ENCODE results near the gene SDE2.
"Not testable (repeated sequence)": the region's sequence is repeated elsewhere in the genome, so short reads cannot be mapped to it uniquely, and the experiment has no call there.

SDE2 gene

GRCh38 chr1:225973158-225973557 lies 26.0 kb downstream of the SDE2 start:
- no peak for FAIRE-seq

GRCh38 chr1:225972344-225973152 lies 26.6 kb downstream of the SDE2 start:
- FAIRE-seq: no peak

- not testable (repeated sequence) for FAIRE-seq
Observed at GRCh38 chr1:225970592-225971157, 28.5 kb downstream of the SDE2 start.

GRCh38 chr1:225969751-225970150 lies 29.4 kb downstream of the SDE2 start:
- FAIRE-seq: not testable (repeated sequence)

DNA sequence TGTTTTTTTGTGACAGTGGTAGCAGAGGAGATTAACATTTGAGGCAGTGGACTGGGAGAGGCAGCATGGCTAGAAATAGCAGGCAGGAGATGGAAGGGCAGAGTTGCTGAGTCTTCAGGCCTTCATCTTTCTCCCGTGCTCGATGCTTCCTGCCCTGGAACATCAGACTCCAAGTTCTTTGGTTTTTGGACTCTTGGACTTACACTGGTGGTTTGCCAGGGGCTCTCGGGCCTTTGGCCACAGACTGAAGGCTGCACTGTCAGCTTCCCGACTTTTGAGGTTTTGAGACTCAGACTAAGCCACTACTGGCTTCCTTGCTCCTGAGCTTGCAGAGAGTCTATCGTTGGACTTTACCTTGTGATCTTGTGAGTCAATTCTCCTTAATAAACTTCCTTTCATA lies 33.9 kb downstream of the SDE2 start:
- no peak for FAIRE-seq

DNA sequence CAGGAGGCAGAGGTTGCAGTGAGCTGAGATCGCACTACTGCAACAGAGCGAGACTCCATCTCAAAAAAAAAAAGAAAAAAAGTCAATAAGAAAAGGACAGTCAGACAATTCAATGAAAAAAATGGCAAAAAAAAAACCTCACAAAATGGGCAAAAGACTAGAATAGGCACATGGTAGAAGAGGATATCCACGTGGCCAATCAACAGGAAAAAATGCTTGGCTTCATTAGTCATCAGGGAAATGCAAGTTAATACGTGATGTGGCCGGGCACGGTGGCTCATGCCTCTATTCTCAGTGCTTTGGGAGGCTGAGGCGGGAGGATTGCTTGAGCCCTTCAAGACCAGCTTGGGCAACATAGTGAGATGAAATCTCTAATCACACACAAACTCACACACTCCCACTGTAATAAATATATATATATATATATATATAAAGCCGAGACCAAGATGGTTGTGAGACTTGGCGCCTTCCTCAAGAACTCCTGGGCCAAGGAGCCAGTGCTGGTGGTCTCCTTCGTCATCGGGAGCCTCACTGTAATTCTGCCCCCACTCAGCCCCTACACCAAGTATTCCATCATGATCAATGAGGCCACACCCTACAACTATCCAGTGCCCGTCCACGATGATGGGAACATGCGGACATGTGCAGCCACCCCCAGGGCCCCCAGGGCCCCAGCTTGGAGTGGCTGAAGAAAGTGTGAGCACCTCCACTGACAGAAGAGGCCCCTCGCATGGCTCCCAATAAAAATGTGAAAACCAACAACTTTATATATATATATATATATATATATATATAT lies 35.2 kb downstream of the SDE2 start:
- no peak for FAIRE-seq

DNA sequence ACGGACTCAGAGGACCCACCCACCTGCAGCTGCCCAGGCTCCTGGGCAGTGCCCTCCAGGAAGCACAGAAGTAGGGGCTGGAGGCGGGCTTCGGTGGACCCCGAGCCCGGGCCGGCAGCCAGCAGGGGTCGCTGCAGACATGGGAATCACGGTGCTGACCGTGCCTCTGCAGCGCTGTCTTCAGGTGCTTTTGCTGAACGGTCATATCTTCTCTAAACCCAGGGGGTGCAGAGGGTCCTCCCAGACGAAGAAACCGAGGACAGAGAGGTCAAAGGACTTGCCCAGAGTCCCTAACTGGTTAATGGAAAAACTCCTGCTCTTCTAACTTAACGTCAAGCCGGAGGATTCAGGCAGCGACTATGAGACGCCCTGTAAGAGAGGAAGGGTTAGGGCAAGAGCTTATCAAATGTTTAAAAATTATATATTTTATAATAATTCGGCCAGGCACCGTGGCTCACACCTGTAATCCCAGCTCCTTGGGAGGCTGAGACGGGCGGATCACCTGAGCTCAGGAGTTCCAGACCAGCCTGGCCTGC lies 36.6 kb downstream of the SDE2 start:
- FAIRE-seq: no peak

DNA sequence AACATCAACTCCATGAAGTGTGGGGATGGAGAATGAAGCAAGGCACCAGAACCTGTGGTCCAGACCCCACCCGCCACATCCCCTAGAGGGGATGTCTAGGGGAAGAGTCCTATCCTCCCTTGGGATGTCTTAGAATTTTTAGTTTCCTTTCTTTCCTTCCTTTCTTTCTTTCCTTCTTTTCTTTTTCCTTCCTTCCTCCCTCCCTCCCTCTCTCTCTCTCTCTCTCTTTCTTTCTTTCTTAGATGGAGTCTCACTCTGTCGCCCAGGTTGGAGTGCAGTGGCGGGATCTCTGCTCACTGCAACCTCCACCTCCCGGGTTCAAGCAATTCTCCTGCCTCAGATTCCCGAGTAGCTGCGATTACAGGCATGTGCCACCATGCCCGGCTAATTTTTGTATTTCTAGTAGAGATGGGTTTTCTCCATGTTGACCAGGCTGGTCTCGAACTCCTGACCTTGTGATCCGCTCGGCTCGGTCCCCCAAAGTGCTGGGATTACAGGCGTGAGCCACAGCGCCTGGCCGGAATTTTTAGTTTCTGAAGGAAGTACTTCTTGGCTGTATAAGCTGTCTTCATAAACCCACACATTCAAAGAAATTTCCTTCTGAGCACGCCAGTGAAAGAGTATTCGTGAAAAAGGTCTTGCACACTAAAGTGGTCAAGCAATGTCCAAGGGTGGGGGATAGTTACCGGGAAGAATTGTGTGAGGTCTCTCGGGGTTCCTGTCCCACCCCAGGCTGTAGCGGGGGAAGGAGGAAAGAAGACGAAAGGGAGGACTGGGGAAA lies 37.3 kb downstream of the SDE2 start:
- no peak for FAIRE-seq

DNA sequence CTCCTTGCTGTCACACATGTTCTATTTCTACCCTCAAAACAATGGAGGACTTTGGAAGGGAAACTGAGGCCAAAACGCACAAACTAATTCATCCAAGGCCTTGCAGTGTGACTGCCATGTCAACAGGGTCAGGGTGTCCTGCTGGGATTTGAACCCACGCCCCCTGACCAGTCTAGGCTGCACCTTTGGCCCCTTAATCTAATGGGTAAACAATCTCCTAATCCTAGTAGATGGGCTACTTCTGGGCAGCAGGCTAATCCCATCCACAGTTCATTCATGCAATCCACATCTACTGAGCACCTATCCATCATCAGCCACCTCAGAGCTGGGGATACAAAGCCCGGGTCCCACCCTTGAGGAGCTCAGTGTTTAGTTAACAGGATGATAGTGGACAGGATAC lies 41.1 kb downstream of the SDE2 start:
- no peak for FAIRE-seq

- FAIRE-seq: no peak
Observed at GRCh38 chr1:225954753-225955152, 44.4 kb downstream of the SDE2 start.

- no peak for FAIRE-seq
Observed at GRCh38 chr1:225953315-225953714, 45.8 kb downstream of the SDE2 start.

DNA sequence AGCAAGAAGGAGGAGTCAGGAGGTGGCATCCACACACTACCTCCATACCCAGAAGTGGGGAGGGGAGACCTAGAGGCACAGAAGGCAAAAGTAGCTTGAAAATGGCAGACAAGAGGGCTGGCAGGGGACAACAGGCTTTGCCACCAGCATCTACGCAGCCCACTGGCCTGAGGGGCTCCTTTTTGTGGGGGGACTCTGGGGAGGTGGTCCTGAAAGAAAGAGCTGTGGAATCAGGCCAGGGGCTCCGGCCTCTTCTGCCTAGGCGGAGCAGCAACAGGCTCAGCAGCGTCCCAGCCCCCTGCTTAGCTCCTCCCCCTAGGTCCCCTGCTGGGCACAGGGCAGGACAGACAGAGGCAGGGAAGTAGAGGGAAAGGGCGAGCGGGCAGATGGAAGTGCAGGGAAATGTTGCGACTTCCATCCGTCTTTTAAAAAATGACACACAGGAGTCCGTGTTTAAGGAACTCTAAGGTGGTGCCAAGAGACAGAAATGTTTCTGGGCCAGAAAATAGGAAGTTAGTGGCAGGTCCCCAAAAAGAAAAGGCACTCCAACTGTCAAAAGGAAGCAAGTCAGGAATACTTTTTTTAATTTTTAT lies 48.1 kb downstream of the SDE2 start:
- no peak for FAIRE-seq

- FAIRE-seq: no peak
Observed at GRCh38 chr1:225949041-225949440, 50.1 kb downstream of the SDE2 start.

DNA sequence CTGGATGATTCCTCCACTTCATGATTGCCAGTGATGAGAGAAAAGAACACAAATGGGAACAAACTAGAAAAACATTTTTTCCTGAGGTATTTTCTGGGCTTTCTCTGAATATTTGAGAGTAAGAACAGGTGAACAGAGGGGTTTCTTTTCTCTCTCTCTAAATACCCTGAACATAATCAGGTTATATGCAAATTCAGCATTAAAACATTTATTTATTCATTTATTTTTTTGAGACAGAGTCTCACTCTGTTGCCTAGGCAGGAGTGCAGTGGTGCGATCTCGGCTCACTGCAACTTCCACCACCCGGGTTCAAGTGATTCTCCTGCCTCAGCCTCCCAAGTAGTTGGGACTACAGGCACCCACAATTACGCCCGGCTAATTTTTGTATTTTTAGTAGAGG lies 52.3 kb downstream of the SDE2 start:
- FAIRE-seq: no peak

- no peak for FAIRE-seq
Observed at GRCh38 chr1:225946082-225946620, 53.0 kb downstream of the SDE2 start.

GRCh38 chr1:225945564-225945963 lies 53.6 kb downstream of the SDE2 start:
- no peak for FAIRE-seq

GRCh38 chr1:225944951-225945350 lies 54.2 kb downstream of the SDE2 start:
- no peak for FAIRE-seq

- FAIRE-seq: no peak
Observed at GRCh38 chr1:225944387-225944786, 54.8 kb downstream of the SDE2 start.

DNA sequence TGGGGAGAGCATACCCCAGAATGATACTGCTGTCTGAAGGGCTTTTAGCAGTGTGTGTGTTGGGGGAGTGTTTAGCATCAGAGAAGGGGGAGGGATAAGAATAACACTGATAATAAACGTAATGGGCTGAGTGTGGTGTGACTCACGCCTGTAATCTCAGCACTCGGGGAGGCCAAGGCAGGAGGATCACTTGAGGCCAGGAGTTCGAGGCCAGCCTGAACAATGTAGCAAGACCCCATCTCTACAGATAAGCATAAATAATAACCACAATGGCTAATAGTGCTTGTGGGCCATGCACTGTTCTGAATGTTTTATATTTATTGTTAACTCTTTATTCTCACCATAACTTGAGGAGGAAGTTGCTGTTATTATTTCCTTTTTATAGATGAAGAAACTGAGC lies 55.6 kb downstream of the SDE2 start:
- no peak for FAIRE-seq

DNA sequence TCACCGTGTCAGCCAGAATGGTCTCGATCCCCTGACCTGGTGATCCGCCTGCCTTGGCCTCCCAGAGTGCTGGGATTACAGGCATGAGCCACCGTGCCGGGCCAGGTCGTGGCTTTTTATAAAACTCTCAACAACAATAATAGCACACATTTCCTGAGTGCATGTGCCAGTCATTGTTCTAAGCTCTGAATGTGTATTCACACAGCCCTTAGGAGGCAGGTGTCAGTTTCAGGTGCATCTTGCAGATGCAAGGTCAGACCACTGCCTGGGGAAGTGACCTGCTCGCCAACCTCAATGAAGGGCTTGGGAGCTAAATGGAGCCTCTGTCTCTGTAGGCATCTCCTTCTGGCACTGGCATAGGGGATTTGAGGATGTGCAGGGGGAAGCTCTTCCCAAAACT lies 56.6 kb downstream of the SDE2 start:
- no peak for FAIRE-seq

GRCh38 chr1:225941942-225942222 lies 57.3 kb downstream of the SDE2 start:
- no peak for FAIRE-seq

Measured in endometrium (tissue), 2 donors.